Measurements from ENCODE around the gene CBX7.

- TF ChIP-seq MAX (IDR thresholded peaks at IDR 0.05) (no peak), CTCF (IDR thresholded peaks at IDR 0.05; ENCODE audit: low read depth, low read length, missing input control) (no peak), GABPA (IDR thresholded peaks at IDR 0.05 in 1 of 2, conservative IDR thresholded peaks at IDR 0.05 in 1 of 2) (no peak), YY1 (IDR thresholded peaks at IDR 0.05) (no peak), JUND (IDR thresholded peaks at IDR 0.05) (no peak), RAD21 (IDR thresholded peaks at IDR 0.05) (no peak), REST (IDR thresholded peaks at IDR 0.05) (no peak), TAF1 (conservative IDR thresholded peaks at IDR 0.05) (no peak), RXRA (IDR thresholded peaks at IDR 0.05) (no peak), SP1 (IDR thresholded peaks at IDR 0.05) (no peak), NR2F2 (IDR thresholded peaks at IDR 0.05) (no peak)
Observed at GRCh38 chr22:39169797-39170466, 17.5 kb upstream of the CBX7 start.
